ENCODE results near the gene TMEM245. TPM values are rescaled to one million over a fixed set of nuclear protein-coding genes. Genes with fewer than 3 reads are reported as not detected.

Gene TMEM245
- total RNA-seq, 1 experiment from 2014 or later = 34.8 TPM

DNA sequence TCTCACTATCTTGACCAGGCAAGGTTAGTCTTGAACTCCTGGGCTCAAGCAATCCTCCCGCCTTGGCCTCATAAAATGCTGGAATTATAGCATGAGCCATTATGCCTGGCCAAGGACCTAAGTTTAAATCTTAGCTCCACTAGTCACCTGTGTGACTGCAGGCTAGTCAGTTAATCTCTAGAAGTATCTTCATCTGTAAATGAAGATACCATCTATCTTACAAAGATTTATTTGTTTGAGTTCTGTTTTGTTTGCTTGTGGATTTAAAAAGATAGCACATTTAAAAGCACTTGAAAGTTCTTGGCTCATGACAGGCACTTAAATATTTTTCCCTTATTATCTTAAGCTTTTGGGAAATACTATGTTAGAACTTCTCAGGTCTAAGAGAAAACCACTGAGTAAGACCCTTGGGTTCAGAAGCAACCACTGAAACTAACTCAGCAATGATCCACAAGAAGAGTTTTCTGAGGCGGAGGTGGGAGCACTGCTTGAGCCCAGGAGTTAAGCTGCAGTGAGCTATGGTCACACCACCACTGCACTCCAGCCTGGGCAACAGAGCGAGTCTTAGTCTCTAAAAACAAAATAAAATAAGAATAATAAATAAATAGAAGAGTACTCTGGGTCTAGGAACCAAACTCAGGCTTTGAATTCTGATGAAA, 19.1 kb downstream of the TMEM245 start:
- Histone ChIP-seq H3K9ac (ENCODE audit: low read length) (no peak overlapping the region), H3K27ac (ENCODE audit: low read depth, low read length) (no peak overlapping the region), H3K4me2 (ENCODE audit: low read length) (no peak overlapping the region), H3K27me3 (ENCODE audit: insufficient read depth, low read length) (no peaks in the 10 kb centered on the region), H3K79me2 (ENCODE audit: insufficient read depth, low read length) (peaks cover 100% of the 10 kb centered on the region), H3K4me1 (ENCODE audit: control insufficient read depth in 1 of 2, insufficient read depth in 2 of 2, low read length in 2 of 2) (peaks cover 45 to 47% of the 10 kb centered on the region in 2 experiments), H2AFZ (ENCODE audit: low read depth, low read length, poor library complexity, severe bottlenecking) (no peak overlapping the region), H3K9me2 (ENCODE audit: insufficient read depth) (no peaks in the 10 kb centered on the region), H3K36me3 (ENCODE audit: control insufficient read depth in 1 of 2, insufficient read depth in 2 of 2, low read length in 2 of 2) (peaks cover 0 to 9% of the 10 kb centered on the region in 2 experiments; a peak in 1 of 4 replicates), H3K9me3 (ENCODE audit: control insufficient read depth in 1 of 2, insufficient read depth in 1 of 2, low read depth in 1 of 2, low read length in 2 of 2) (no peaks in the 10 kb centered on the region), H4K20me1 (ENCODE audit: insufficient read depth) (0 out of 2 replicates have a peak, but pooled peaks cover 8% of the 10 kb centered on the region), H3K4me3 (replicated peaks in 1 of 2; ENCODE audit: low read depth in 1 of 2, low read length in 2 of 2) (no peak overlapping the region)
- TF ChIP-seq ELF1 (IDR thresholded peaks at IDR 0.05; ENCODE audit: borderline replicate concordance, low read depth) = no peak
- no peak for TF ChIP-seq CBX3 (IDR thresholded peaks at IDR 0.05; ENCODE audit: low read depth)
- TF ChIP-seq, protein P1, sequence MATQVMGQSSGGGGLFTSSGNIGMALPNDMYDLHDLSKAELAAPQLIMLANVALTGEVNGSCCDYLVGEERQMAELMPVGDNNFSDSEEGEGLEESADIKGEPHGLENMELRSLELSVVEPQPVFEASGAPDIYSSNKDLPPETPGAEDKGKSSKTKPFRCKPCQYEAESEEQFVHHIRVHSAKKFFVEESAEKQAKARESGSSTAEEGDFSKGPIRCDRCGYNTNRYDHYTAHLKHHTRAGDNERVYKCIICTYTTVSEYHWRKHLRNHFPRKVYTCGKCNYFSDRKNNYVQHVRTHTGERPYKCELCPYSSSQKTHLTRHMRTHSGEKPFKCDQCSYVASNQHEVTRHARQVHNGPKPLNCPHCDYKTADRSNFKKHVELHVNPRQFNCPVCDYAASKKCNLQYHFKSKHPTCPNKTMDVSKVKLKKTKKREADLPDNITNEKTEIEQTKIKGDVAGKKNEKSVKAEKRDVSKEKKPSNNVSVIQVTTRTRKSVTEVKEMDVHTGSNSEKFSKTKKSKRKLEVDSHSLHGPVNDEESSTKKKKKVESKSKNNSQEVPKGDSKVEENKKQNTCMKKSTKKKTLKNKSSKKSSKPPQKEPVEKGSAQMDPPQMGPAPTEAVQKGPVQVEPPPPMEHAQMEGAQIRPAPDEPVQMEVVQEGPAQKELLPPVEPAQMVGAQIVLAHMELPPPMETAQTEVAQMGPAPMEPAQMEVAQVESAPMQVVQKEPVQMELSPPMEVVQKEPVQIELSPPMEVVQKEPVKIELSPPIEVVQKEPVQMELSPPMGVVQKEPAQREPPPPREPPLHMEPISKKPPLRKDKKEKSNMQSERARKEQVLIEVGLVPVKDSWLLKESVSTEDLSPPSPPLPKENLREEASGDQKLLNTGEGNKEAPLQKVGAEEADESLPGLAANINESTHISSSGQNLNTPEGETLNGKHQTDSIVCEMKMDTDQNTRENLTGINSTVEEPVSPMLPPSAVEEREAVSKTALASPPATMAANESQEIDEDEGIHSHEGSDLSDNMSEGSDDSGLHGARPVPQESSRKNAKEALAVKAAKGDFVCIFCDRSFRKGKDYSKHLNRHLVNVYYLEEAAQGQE (IDR thresholded peaks at IDR 0.05; ENCODE audit: low read depth) = no peak
- no peak for TF ChIP-seq ZNF274 (IDR thresholded peaks at IDR 0.05; ENCODE audit: low read depth, low read length)
- TF ChIP-seq, protein P2, sequence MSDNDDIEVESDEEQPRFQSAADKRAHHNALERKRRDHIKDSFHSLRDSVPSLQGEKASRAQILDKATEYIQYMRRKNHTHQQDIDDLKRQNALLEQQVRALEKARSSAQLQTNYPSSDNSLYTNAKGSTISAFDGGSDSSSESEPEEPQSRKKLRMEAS (IDR thresholded peaks at IDR 0.05) = no peak
- TF ChIP-seq RAD21 (IDR thresholded peaks at IDR 0.05; ENCODE audit: low read depth) = no peak
- ChIA-PET RAD21 (ENCODE audit: low non-redundant PET in 1 of 2, low total read pairs in 2 of 2, uncharacterized antibody in 2 of 2, unreplicated experiment in 2 of 2) (no interaction called here), CTCF (no interaction called here), POLR2A (no interaction called here)
- intact Hi-C loops (cut with micrococcal nuclease) = loop anchor here (5.0 kb wide), 1 partner anchor 222 kb away; the partner anchor contains the start of gene EPB41L4B
- DNase-seq (ENCODE audit: low read depth, low spot score) = no peak
- no peak for ATAC-seq
- BruUV-seq (replicated peaks) = no TSS peak
